ENCODE measurements around the gene PRPF38B. TPM values are rescaled to one million over a fixed set of nuclear protein-coding genes. Genes with fewer than 3 reads are reported as not detected.

Gene PRPF38B
- polyA plus RNA-seq, 3 donors = 65.8 to 94.9 (median 90.2) TPM

DNA sequence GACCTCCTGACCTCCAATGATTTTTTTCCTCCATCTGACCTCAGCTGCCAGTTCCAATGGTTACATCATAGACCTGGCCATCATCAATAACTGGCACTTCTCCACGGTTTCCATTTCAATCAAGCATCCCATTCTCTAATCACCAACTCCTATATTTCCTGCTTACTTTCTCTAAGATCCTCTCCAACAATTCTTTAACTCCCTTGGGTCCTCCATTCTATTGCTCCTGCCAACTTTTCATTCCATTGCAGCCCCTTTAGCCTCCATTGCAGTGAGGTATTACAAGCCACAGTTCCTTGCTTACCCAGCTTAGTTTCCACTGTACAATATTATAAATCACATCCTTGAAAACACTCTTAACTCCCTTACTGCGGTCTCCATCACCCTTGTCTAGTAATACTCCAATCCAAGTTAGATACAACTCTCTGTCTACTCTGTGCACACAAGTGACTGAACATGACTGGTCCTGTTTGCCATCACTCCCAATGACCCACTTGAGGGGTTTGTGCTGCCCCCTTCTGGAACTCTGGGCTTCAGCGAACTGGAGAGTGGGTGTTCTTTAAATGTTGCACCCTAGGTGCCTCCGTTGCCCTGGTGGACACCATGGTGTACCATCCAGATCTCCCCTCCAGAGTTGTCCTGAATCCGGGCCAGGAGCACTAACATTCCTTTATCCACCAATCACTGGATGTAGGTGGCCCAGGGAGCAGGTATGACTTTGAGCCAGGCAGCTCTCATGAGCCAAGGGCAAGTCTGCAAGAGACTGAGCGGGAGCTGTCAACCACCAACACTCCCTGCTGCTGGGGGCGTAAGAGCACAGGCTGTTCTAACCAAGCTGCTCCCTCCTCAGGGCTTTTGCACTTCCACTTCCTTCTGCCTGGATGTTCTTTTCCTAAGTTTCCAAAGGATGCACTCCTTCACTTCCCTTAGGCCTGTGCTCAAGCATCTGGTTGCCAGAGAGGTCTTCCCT is 16.9 kb downstream of the PRPF38B start:
- no peak for DNase-seq

DNA sequence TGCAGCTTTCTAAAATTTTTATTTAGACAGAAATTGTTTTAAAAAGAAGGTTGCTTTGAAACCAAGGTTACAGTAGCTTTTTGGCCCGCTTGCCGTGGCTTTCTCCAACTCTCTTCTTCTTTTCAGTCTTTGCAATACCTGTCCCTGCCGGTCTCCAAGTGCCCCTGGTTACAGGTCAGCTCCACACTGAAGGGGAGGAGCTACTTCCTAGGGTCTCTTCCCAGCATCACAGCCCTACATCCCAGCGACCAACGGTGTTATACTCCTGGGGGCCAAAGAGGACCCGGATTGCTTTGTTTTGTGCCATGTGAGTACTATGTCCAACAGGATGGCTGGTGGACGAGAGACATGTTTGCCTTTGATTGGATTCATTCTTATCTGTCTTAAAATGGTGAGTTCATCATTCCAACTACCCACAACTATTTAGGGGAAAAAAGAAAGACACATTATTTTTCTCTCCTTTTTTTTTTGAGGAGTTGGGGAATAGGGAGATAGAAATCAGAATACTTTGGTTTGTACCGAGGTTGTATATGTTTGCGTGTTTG is 20.6 kb downstream of the PRPF38B start, which contains the start of gene FNDC7:
TSS of gene FNDC7 (plus strand) at position 303 of the 545 bp plus-strand sequence. CDS start at position 329, 26 bp downstream.
- DNase-seq = no peak

DNA sequence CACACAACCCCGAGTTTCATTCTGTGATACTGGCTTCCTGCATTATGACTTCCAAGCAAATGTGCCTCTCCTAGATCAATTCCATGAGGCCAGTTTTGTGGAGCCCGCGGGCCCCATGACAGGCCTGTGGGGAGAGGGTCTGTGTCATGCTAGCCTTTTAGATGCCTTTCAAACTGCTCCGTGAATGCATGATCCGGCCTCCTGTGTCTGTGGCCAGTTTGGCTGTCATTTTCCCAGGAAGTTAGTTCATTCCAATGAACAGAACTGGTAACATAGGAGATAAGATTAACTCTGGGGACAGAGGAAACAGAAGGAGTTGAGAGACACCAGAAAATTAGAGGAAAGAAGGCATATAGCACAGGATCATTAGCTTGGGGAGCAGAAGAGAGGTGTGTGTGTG is 23.8 kb downstream of the PRPF38B start:
- DNase-seq = no peak

DNA sequence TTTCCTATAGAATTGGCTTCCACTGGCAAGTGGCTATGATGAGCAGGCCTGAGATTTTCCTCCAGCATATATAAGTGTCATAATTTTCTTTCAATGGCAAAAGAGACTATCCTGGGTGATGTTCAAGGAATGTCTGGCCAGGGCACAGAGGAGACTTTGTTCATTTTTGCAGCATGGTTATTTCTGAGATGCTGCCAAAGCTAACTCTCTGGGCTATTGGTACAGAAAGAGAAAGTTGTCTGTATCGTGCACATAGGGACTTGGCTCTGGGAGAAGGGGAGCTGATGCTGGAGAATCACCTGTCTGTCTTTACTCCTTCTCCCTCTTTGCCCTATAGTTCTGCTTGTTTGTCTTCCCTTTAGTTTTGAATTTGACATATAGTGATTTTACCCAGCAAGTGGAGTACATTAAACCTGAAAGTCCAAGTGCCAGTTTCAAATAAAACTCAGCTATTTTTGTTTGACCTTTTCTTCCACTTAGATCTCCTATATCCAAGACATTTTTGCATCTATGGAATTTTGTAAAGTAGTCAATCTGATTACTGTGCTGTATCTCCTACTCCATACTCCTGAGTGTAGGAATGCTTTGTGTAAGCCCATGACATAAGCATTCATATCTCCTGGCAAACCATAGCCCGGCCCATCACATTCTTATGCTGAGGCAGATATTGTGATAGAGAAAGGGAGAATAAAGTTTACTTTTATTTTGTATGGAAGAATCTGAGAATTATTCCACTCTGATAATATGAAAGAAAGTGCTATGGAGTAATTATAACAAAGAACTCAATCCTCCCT is 24.5 kb downstream of the PRPF38B start:
- DNase-seq = no peak

DNA sequence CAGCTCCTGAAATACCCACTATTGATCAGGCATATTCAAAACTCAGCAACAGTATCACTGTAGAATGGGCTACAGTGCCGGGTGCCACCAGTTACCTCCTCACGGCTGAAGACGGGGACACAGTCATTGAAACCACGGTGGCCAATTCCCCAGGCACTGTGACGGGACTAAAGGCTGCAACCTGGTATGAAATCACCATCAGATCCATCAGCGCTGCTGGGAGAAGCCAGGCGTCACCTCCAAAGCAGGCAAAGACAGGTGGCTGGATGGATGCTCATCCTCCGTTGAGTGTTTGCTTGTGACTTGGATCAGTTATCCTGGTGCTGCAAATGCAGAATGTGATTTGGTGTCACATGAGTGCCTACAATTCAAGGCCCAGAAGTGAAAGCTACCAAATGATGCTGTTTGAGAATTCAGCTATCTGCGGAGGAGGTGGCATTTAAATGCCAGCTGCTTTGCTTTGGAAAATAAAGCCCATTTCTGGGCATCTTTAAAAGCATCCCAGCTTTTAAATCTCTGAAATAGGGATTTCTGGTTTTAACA is 25.7 kb downstream of the PRPF38B start:
- DNase-seq = no peak

DNA sequence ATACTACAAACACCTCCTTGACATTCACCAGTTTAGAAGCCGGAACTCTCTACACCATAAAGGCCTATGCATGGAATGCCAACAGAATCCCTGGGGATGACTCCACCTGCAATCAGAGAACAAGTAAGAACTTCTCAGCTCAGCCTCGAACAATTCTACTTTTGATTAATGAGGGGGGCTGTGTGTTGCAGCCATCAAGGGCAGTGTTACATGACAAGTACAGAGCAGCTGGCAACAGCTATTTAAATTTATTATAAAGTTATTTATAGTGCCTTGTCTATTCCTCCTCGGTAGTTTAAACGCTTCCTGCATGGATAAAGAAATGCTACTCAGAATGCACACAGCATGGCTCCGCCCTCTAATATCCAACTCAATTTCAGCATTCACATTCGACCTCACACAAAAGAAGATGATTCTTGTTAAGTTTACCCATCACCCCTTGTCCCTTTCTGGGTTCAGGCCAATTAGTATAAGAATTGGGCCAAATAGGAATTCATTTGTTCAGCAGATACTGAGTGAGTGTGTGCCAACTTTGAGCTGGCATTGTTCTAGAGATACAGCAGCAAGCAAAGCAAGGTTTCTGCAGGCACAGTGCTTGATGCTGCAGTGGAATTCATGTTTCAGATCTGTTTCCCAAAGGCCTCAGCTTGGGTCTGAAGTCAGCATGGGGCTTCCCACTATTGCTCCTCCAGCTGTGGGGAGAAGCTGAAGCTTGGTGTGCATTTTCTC is 27.0 kb downstream of the PRPF38B start:
- no peak for DNase-seq

DNA sequence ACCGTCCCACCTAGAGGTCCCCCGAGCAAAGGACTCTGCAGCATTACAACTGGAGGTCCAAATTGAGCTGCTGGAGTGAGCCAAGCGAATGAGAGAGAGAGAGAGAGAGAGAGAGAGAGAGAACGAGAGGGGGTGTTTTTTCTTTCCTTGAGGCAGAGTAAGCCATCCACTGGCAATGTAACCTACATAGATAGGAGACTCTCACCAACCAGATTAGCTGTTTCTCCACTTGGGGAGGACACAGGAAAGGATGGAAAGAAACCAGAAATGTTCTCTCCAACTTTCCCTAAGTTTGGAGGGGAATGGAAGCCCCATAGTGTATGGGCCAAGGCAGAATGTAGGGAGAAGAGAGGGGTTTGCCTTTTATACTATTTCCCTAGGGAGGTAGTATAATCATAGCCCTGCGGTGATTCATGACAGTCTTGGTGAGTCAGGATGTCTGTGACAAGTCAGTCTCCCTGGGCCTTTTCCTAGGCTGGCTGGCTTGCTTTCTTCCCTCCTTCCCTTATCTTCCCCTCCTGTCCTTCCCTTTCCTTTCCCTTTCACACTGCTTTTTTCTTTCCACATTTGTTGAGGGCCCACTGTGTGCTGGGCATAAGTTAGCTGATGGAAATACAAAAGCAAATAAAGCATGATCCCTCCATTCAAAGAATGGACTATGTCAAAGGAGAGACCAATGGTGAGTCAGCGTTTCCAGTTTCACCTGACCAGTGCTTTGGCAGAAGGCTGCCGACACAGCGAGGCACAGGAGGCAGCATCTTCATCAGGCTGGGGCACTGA is 27.7 kb downstream of the PRPF38B start:
- DNase-seq = no peak

DNA sequence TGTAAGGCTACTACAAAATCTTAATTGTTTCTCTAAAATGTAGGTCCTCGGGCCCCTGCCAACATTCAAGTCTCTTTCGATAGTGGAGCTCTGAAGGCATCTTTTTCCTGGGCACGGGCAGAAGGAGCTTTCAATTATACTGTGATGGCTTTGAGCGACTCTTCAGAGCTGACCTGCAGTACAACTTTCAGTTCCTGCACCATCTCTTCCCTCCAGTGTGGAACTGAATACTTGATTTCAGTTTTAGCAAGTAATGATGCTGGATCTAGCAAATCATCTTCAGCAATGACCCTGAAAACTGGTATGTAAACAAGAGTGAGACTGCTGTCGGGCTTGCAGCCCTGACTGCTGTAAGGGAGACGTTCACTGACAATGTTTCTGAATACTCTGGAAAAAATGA is 30.2 kb downstream of the PRPF38B start:
- DNase-seq = no peak

DNA sequence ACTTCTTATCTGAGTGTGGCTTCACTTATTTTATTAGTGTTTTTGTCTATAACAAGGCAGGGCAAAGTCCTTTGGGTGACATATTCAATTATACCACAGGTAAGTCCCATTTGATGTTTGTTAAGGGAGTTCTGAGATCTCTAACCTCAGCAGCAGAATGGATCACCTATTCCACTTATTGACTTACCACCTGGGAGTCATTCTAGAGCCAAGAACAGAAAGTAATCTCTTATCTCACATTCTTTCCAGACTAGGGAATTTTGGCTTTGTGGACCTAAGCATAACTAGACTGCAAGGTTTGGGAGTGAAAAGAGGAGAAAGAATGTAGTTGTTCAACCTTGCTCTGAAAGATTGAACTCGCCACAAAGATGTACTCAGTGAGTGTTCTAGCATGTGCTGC is 33.8 kb downstream of the PRPF38B start:
- DNase-seq = no peak

DNA sequence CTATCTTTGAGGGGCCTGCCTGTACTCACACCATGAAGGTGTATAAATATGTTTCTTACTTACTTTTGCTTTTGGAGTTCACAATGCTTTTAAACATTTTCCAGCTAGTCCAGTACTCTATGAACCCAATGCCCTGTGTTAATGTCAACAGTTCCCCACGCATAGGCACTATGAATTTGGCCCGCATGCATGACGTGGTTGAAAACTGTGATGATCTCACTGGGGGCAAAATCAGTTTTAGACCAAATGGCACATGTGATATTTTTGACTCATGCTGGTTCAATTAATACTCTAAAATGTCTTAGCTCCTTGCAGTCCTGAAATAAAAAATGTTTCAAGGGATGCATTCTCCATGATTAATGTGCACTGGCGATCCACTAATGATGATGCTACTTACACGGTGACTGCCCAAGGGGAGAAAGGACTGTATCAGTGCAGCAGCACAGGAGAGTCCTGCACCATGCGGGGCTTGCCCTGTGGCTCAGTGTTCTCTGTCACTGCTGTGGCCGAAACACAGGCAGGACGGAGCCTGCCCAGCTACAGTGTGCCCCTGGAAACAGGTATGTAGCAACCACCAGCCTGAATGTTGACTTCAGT is 36.3 kb downstream of the PRPF38B start:
- no peak for DNase-seq

DNA sequence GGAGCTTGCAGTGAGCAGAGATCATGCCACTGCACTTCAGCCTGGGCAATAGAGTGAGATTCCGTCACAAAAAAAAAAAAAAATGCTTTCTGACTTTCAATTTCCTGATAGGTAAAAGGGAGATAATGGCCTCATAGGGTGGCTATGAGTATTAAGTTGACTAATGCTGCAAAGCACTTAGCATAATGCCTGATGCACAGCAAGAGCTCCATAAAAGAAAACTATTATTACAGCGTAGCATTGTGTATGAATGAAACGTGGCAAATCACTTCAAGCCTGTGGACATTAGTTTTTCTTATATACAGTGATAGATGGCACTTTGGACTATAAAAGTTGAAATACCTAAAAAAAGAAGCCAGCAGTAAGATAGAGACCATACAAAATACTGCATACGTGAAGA is 37.4 kb downstream of the PRPF38B start:
- DNase-seq = no peak

DNA sequence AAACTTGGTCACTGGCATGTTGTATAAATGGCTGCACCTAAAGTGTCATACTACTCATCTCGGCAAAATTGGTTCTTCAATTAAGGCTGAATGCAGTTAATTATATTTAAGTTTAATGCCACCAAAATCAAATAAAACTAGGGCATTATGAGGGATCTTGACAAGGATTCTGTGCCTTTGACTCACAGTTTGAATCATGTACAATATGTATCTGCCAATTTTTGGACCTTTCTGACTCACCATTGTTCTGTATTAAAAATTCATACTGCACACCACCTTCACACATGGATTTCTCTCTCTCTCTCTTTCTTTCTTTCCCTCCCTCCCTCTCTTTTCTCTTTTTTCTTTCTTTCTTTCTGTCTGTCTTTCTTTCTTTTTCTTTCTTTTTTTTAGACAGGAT is 40.3 kb downstream of the PRPF38B start:
- no peak for DNase-seq

DNA sequence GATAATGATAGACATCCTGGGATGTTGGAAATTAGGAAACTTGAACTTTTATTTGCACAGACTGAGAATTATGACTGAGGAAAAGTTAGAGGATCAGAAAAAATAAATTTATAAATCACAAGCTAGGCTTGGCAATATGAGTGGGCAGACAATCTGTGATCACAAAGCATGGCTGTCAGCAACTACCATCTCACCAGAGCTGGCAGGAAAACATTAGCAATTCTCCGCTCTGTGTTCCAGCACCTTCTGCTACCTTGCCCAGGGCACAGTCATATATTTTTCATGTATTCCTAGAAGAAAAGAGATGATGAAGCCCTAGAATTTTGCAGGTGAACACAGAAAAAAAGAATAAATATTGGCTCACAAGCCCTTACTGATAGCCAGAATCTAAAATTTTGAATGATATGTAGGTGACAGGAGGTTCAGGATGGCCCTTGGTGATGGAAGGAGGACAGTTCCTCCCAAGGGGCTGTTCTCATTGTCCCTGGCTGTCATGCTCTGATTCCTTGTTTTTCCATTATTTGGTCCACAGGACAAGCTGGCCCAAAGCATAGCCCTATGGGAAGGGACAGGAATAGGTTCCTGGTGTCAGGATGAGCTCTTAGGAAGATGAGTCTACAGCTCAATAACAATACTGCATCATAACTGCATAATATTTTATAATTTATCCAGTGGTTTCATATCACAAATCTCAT is 42.2 kb downstream of the PRPF38B start:
- no peak for DNase-seq

DNA sequence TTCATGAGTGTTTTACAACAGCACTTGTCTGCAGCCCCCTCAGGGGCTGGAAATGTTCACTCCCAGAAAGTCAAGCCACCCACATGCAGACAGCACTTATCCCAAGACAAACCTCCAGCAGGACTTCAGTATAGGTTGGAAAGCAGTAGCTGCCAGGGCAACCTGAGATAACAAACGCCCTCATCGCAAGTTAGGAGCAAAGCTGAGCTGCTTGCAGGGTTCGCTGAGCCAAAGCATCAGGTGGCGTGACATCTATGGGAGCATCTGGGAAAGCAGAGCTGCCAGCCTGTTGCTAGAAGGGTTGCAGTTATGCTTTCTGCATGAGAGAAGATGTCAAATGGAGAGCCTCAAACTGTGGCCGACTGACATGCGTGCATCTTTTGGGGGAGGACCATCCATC is 50.1 kb downstream of the PRPF38B start:
- DNase-seq = peak; percentile 38

DNA sequence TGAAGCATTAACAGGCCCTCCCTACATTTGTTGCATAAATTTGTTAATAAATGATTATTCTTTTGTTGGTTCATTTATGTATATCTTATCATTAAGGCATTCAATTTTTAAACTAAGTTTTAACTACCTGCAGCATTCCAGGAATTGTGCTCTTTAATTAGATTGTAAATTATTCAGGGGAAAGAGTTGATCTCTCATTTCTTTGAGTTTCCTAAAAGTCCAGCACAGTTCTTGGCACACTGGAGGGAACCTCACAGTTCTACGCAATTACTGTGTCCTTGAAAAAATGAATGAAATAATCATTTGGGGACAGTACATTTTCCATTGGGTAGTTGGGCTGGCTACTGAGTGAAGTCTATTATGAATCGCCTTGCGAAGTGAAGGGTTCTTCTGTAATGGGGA is 53.9 kb downstream of the PRPF38B start:
- no peak for DNase-seq

DNA sequence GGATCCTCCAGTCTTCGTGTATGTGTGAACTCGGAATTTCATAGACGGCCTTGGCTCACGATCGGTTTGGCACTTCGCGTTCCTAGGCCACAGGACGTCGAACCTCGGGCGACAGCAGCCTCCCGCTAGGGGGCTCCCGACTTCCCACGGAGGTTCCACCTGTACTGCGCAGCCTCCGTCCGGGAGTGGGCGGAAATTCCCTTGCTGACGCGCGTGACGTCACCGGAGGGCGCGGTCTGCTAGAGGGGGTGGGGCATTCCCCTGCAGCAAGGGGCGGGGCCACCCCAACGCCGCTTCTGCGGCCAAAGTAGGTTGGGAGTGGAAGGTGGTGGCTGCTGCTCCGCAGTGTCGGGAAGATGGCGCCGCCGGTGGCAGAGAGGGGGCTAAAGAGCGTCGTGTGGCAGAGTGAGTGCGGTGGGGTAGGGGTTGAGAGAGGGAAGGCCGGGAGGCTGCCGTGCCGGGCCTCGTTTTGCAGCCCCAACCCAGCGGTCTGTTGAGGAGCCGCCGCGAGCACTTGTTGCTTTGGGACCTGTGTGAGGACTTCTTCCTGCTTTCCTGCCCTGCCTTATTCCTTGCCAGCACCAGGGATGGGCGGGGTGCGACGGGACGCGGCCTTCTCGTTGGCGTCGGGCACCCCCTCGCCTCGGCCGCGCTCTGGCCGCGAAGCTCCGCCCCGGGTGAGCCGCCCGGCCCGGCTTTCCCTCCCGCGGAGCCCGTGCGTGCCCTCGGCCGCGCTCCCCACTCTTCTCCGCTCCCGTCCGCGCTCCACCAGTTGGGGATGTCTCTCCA is 54.5 kb downstream of the PRPF38B start, which contains the start of gene STXBP3:
TSS of gene STXBP3 (plus strand) at position 293 of the 789 bp plus-strand sequence. CDS start at position 357, 64 bp downstream.
- DNase-seq = peak; percentile 95

DNA sequence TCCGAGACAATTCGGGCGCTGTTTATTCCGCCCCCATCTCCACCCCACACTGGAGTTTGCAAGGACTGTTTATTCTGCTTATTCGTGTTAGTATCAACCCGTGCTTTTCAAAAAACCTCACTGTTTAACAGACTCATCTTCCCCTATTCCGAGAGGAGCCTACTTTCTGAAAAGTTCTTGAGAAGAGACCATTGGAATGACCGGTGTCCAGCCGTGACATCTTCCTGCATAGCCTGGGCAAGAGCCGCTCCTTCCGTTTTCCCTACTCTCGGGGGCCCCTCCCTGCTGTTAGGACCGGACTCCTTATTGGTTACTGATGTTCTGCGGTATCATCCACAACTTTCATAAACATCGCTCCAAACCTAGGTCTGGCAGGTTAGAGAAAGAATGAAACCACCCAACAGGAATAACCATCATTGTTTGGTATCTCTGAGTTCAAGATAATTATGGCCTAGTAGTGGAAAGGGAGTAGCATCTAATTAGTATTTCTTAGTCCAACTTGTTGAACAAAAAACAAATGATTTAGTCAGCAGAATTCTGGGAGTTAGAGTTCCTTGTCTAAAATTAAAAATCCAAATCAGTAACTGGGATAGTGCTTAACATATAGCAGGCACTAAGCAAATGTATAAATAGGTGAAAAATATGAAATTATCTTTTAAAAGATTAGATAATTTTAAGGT is 55.2 kb downstream of the PRPF38B start:
- DNase-seq = peak; percentile 82

DNA sequence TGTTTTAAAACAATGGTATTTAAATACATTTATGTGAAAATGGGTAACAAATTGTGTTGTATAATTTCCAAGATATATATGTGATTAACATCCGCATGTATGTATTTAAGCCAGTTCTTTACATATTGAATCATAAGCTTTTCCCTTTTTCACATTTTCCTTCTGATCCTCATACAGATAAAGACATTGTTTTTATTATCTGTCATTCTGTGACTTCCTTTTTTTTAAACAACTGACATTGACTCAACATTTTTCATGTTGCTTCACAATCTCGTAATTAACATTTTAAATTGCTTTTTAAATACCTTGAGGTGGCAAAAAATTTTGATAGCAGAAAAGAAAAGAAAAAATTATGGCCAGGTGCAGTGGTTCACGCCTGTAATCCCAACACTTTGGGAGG is 55.8 kb downstream of the PRPF38B start:
- no peak for DNase-seq
